ENCODE results near the gene ZNF711. TPM values are rescaled to one million over a fixed set of nuclear protein-coding genes. Genes with fewer than 3 reads are reported as not detected.
"Not testable (repeated sequence)": the region's sequence is repeated elsewhere in the genome, so short reads cannot be mapped to it uniquely, and the experiment has no call there.

The ZNF711 gene
- total RNA-seq, 1 donor from 2014 or later, result 8.9 TPM

DNA sequence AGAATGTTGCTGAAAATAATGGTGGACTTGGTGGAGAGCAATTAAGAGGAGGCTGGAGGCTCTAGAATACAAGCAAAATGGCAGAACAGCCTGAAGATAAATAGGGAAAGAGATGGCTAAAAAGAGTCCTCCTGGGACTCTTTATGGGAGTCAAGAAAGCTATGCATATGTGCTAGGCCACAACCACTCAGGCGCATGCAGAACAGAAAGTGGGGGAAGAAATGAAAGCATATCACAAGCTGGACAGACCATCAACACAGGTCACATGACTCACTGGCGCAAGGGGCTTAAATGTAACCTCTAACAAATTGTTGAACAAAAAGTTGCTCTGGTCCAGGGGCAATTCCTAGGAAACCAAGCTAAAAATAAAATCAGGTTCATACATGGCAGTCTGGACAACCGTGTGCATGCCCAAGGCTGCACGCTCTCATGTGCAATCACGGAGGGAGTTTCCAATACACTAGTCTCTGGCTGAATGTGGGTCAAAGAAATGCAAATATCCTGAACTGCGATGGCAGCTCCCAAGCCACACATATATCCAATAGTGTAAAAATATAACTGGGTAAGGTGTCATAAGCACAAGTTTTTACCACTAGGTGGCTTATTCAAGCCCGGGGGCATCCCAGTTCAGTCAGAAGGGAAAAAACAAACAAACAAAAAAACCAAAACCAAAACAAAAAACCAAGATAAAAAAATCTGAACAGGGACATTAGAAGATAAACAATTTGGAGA lies 45.4 kb downstream of the ZNF711 start:
- DNase-seq (ENCODE audit: extremely low spot score, unreplicated experiment), result no peak
- Mint-ChIP-seq H3K27ac (ENCODE audit: unreplicated experiment) (no peak overlapping the region), H3K4me3 (ENCODE audit: unreplicated experiment) (no peak overlapping the region), H3K27me3 (ENCODE audit: unreplicated experiment) (no peaks in the 10 kb centered on the region), H3K9me3 (ENCODE audit: unreplicated experiment) (peaks cover 44% of the 10 kb centered on the region), H3K36me3 (ENCODE audit: unreplicated experiment) (no peaks in the 10 kb centered on the region), H3K4me1 (ENCODE audit: unreplicated experiment) (no peaks in the 10 kb centered on the region)
- TF ChIP-seq, protein P1, sequence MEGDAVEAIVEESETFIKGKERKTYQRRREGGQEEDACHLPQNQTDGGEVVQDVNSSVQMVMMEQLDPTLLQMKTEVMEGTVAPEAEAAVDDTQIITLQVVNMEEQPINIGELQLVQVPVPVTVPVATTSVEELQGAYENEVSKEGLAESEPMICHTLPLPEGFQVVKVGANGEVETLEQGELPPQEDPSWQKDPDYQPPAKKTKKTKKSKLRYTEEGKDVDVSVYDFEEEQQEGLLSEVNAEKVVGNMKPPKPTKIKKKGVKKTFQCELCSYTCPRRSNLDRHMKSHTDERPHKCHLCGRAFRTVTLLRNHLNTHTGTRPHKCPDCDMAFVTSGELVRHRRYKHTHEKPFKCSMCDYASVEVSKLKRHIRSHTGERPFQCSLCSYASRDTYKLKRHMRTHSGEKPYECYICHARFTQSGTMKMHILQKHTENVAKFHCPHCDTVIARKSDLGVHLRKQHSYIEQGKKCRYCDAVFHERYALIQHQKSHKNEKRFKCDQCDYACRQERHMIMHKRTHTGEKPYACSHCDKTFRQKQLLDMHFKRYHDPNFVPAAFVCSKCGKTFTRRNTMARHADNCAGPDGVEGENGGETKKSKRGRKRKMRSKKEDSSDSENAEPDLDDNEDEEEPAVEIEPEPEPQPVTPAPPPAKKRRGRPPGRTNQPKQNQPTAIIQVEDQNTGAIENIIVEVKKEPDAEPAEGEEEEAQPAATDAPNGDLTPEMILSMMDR (IDR thresholded peaks at IDR 0.05), result no peak

DNA sequence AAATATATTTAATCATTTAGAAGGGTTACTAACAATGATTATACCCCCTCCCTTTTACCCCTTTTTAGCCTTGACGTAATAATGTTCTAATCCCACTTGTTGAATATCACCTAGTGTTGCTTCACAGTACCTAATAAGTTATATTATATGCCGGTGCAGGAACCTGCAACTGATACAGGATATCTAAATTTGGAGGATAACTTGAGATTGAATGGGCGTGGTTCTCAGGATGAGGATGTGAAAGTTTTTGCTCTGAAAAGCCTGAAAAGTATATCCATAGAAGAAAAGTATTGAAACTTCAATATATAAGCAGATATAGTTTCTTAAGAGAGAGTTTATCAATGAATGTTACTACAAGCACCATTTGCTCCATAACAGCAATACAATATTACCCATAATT lies 59.8 kb downstream of the ZNF711 start:
- Mint-ChIP-seq H3K27me3 (ENCODE audit: unreplicated experiment) (no peaks in the 10 kb centered on the region), H3K4me3 (ENCODE audit: unreplicated experiment) (no peak overlapping the region), H3K9me3 (ENCODE audit: unreplicated experiment) (peaks cover 18% of the 10 kb centered on the region), H3K36me3 (ENCODE audit: unreplicated experiment) (no peaks in the 10 kb centered on the region), H3K4me1 (ENCODE audit: unreplicated experiment) (no peaks in the 10 kb centered on the region), H3K27ac (ENCODE audit: unreplicated experiment) (no peak overlapping the region)
- TF ChIP-seq, protein P1 (IDR thresholded peaks at IDR 0.05), result no peak
- no peak for DNase-seq (ENCODE audit: extremely low spot score, unreplicated experiment)

DNA sequence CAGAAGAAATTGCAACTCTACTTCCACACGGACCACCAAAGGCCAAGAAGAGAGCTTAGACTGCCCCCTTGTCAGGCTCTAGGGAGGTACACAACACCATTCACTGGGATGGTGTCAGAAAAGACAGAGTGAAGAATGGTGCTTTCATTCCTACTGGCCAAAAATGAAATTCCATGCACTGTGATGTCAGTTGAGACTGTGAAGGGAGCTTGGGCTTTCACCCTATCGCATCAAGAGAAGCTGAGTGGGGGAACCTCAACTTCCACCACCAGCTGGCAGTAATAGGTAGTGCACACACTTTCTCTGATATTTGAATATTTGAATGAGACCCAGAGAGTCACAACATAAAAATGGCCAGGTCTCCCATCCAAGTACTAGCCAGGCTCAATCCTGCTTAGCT lies 65.9 kb downstream of the ZNF711 start:
- DNase-seq (ENCODE audit: extremely low spot score, unreplicated experiment), result no peak
- Mint-ChIP-seq H3K9me3 (ENCODE audit: unreplicated experiment) (peaks cover 14% of the 10 kb centered on the region), H3K27me3 (ENCODE audit: unreplicated experiment) (no peaks in the 10 kb centered on the region), H3K4me3 (ENCODE audit: unreplicated experiment) (no peak overlapping the region), H3K36me3 (ENCODE audit: unreplicated experiment) (no peaks in the 10 kb centered on the region), H3K4me1 (ENCODE audit: unreplicated experiment) (no peaks in the 10 kb centered on the region), H3K27ac (ENCODE audit: unreplicated experiment) (no peak overlapping the region)
- TF ChIP-seq, protein P1 (IDR thresholded peaks at IDR 0.05), result no peak

DNA sequence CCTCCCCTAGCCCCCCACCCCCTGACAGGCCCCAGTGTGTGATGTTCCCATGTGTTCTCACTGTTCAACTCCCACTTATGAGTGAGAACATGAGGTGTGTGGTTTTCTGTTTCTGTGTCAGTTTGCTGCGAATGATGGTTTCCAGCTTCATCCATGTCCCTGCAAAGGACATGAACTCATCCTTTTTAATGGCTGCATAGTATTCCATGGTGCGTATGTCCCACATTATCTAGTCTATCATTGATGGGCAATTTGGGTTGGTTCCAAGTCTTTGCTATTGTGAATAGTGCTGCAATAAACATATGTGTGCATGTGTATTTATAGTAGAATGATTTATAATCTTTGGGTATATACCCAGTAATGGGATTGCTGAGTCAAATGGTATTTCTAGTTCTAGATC lies 67.6 kb downstream of the ZNF711 start:
- H3K36me3 Mint-ChIP-seq (ENCODE audit: unreplicated experiment); H3K27me3 Mint-ChIP-seq (ENCODE audit: unreplicated experiment); H3K27ac Mint-ChIP-seq (ENCODE audit: unreplicated experiment); H3K4me3 Mint-ChIP-seq (ENCODE audit: unreplicated experiment); DNase-seq (ENCODE audit: extremely low spot score, unreplicated experiment); H3K4me1 Mint-ChIP-seq (ENCODE audit: unreplicated experiment): not testable (repeated sequence)
- peaks cover 18% of the 10 kb centered on the region for H3K9me3 Mint-ChIP-seq (ENCODE audit: unreplicated experiment)

Other genes starting within 250 kb of the ZNF711 start
- 19.5 and 19.7 TPM in 2 replicates for gene APOOL, start 240.1 kb upstream of the ZNF711 start, total RNA-seq
- gene SATL1, start 212 bp upstream of the ZNF711 start, total RNA-seq, result not detected in 2 replicates
- gene POF1B, start 135.7 kb downstream of the ZNF711 start, total RNA-seq, result not detected in 2 replicates

All from osteocyte (in vitro differentiated cells).